MM.1S (cell line): ENCODE measurements around the gene FOXP4.

ENCODE experiments used
- CTCF ChIP-seq: fragments of 300-600 bp; sonication (generic); IDR thresholded peaks from 2 replicates; pipeline ENCODE4 v1.5.1; 2016; ENCODE audit warnings: antibody characterized with exemption, low read length, mixed read lengths
- EZH2phosphoT487 ChIP-seq: fragments of 300-600 bp; sonication (generic); IDR thresholded peaks from 2 replicates; pipeline ENCODE4 v1.6.1; 2018; ENCODE audit warnings: antibody characterized with exemption, low read length

GRCh38 chr6:41635365-41635764 is 89.2 kb downstream of the FOXP4 start:
- TF ChIP-seq CTCF, result no peak
- TF ChIP-seq EZH2phosphoT487, result no peak
